Stimulated activated CD4-positive, alpha-beta T cell treated with anti-CD3 and anti-CD28 coated beads, TNF-alpha, amount 100 ng/mL, for 24 hours (primary cell): ENCODE measurements around the gene PRSS35.
A peak's percentile ranks its signal among the peaks of the same experiment; 100 is the strongest.
"Not testable (repeated sequence)": the region's sequence is repeated elsewhere in the genome, so short reads cannot be mapped to it uniquely, and the experiment has no call there.

ENCODE experiments used
- DNase-seq, 3 experiments: peaks; one replicate each; pipeline ENCODE4 v3.0.0-alpha.2; 2020; ENCODE audit warnings: low read depth in 3 of 3

PRSS35 gene

GRCh38 chr6:83517500-83517899, 5.2 kb downstream of the PRSS35 start:
- no peak for DNase-seq

- no peak for DNase-seq
Observed at GRCh38 chr6:83518816-83519480, 6.6 kb downstream of the PRSS35 start.

GRCh38 chr6:83536034-83536646, 23.8 kb downstream of the PRSS35 start:
- peak in 2 of 3 experiments; percentile 17 to 35 for DNase-seq

GRCh38 chr6:83536647-83537589, 24.6 kb downstream of the PRSS35 start:
- no peak for DNase-seq

GRCh38 chr6:83539678-83540077, 27.3 kb downstream of the PRSS35 start:
- no peak for DNase-seq

- no peak for DNase-seq
Observed at GRCh38 chr6:83546636-83547035, 34.3 kb downstream of the PRSS35 start.

- not testable (repeated sequence) for DNase-seq
Observed at GRCh38 chr6:83550482-83550881, 38.1 kb downstream of the PRSS35 start.

GRCh38 chr6:83551748-83552147, 39.4 kb downstream of the PRSS35 start:
- DNase-seq: not testable (repeated sequence)

GRCh38 chr6:83556871-83557270, 44.5 kb downstream of the PRSS35 start:
- DNase-seq: no peak

- DNase-seq: no peak
Observed at GRCh38 chr6:83558975-83559374, 46.6 kb downstream of the PRSS35 start.

GRCh38 chr6:83571663-83572185, 59.4 kb downstream of the PRSS35 start:
- DNase-seq: not testable (repeated sequence)

GRCh38 chr6:83574783-83575182, 62.4 kb downstream of the PRSS35 start:
- DNase-seq: no peak
